Cardiac septum (tissue), 1 donor: Measurements from ENCODE around the gene PP2D1. TPM values are rescaled to one million over a fixed set of nuclear protein-coding genes. Genes with fewer than 3 reads are reported as not detected.

Experiments used
- DNase-seq: peaks from one replicate; pipeline ENCODE4 v3.0.0-alpha.2; 2020; ENCODE audit warnings: low spot score
- intact Hi-C: fragments of 100-400 bp; cut with DNase I; formaldehyde crosslinking; loops from one replicate; pipeline ENCODE4 v1.14.0; 2022
- total RNA-seq: library from RNA; stranded (reverse); fragmentation: NEBNext Ultra II Directional; extraction: Animal tissue kit (Norgen Biotek cat#: 25700); gene quantifications from one replicate; pipeline ENCODE4 v1.2.1, GENCODE V29; 2021
- donor health status: DM: no; HTN: no; CAD: no.

The PP2D1 gene
- total RNA-seq, 1 donor from 2014 or later: not detected

DNA sequence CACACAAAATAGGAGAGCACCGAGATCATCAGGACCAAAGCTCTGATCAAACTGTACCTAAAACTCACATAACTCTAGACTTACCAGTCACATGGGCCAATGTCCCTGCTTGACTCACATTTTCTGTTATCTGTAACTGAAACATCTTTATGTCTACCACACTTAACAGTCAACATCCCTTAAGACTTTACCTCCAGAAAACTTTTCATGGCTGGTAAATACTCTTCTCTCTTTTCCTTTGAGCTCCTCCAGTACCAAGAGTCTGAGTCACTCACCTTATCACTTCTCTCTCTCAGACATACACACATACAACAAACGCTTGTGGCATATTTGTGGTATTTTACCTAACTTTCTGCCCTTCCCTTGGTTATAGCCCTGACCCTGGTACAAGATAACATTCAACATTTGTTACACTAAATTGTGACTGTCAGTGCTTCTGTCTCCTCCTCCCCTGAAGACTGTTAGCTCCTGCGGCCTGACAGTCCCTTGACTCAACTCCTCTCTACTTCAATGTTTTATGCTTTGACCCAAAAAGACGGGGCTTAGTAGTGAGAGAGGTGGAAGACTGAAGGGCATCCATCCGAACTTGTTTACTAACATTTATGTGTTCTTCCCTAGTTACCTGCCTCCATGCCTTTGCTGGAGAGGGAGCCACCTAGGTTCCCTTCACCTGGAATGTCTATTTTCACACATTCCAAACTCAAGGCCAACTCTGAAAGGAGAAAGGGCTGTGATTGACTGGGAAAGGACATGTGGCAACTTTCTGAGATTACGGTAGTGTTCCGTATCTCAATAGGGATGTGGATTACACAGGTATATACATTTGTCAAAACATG is 74.4 kb downstream of the PP2D1 start:
- DNase-seq: no peak
- intact Hi-C loops: no loop called here

Other genes starting within 250 kb of the PP2D1 start
- 0.59 TPM for gene EFHB, start 78.0 kb downstream of the PP2D1 start, total RNA-seq
- gene RAB5A, start 65.2 kb downstream of the PP2D1 start, total RNA-seq: 66.0 TPM
- 51.3 TPM for gene KAT2B, start 28.2 kb upstream of the PP2D1 start, total RNA-seq
- gene SGO1, start 173.9 kb upstream of the PP2D1 start, total RNA-seq: 0.38 TPM